Stimulated activated CD4-positive, alpha-beta T cell treated with anti-CD3 and anti-CD28 coated beads, Interleukin-4, amount 100 ng/mL, for 48 hours (primary cell): ENCODE data around the gene ANKRD2.
"Not testable (repeated sequence)": the region's sequence is repeated elsewhere in the genome, so short reads cannot be mapped to it uniquely, and the experiment has no call there.

Source experiments
- DNase-seq, 2 donors: peaks; one replicate each; pipeline ENCODE4 v3.0.0-alpha.2; 2020; ENCODE audit warnings: low read depth in 2 of 2

The ANKRD2 gene

GRCh38 chr10:97546456-97547270 is 25.9 kb upstream of the ANKRD2 start:
- DNase-seq: no peak

- DNase-seq: no peak
These were observed 25.3 kb upstream of the ANKRD2 start for GRCh38 chr10:97547271-97547600.

GRCh38 chr10:97547962-97548361 is 24.6 kb upstream of the ANKRD2 start:
- no peak for DNase-seq

GRCh38 chr10:97548828-97549455 is 23.6 kb upstream of the ANKRD2 start:
- no peak for DNase-seq

- DNase-seq: no peak
These were observed 22.8 kb upstream of the ANKRD2 start for GRCh38 chr10:97549587-97550322.

GRCh38 chr10:97550336-97551149 is 22.0 kb upstream of the ANKRD2 start:
- no peak for DNase-seq

- no peak for DNase-seq
These were observed 21.3 kb upstream of the ANKRD2 start for GRCh38 chr10:97551271-97551670.

GRCh38 chr10:97553575-97554031 is 19.0 kb upstream of the ANKRD2 start:
- peak; percentile 45 to 52 for DNase-seq

GRCh38 chr10:97554336-97554735 is 18.2 kb upstream of the ANKRD2 start:
- not testable (repeated sequence) for DNase-seq

- not testable (repeated sequence) for DNase-seq
These were observed 17.0 kb upstream of the ANKRD2 start for GRCh38 chr10:97555541-97555940.

- not testable (repeated sequence) for DNase-seq
These were observed 11.7 kb upstream of the ANKRD2 start for GRCh38 chr10:97560731-97561381.

- not testable (repeated sequence) for DNase-seq
These were observed 11.0 kb upstream of the ANKRD2 start for GRCh38 chr10:97561386-97562077.

- not testable (repeated sequence) for DNase-seq
These were observed 10.2 kb upstream of the ANKRD2 start for GRCh38 chr10:97562329-97562728.

- DNase-seq: no peak
These were observed 9.2 kb upstream of the ANKRD2 start for GRCh38 chr10:97563337-97563736.

- DNase-seq: no peak
These were observed 7.8 kb upstream of the ANKRD2 start for GRCh38 chr10:97564776-97565175.

GRCh38 chr10:97566336-97566996 is 6.1 kb upstream of the ANKRD2 start:
- DNase-seq: no peak

- DNase-seq: no peak
These were observed 4.7 kb upstream of the ANKRD2 start for GRCh38 chr10:97567891-97568290.

GRCh38 chr10:97570146-97570788 is 2.3 kb upstream of the ANKRD2 start:
- no peak for DNase-seq

- DNase-seq: no peak
These were observed 1.6 kb upstream of the ANKRD2 start for GRCh38 chr10:97570789-97571471.
